HG03025 (cell line): ENCODE data around the gene C9orf153.

Experiments used
- ATAC-seq: cut with Tn5 transposase; IDR thresholded peaks from one replicate; pipeline ENCODE4 v1.9.1; 2021; ENCODE audit warnings: mild to moderate bottlenecking, moderate library complexity; ENCODE audit not compliant: unreplicated experiment, low FRiP score

Gene C9orf153

DNA sequence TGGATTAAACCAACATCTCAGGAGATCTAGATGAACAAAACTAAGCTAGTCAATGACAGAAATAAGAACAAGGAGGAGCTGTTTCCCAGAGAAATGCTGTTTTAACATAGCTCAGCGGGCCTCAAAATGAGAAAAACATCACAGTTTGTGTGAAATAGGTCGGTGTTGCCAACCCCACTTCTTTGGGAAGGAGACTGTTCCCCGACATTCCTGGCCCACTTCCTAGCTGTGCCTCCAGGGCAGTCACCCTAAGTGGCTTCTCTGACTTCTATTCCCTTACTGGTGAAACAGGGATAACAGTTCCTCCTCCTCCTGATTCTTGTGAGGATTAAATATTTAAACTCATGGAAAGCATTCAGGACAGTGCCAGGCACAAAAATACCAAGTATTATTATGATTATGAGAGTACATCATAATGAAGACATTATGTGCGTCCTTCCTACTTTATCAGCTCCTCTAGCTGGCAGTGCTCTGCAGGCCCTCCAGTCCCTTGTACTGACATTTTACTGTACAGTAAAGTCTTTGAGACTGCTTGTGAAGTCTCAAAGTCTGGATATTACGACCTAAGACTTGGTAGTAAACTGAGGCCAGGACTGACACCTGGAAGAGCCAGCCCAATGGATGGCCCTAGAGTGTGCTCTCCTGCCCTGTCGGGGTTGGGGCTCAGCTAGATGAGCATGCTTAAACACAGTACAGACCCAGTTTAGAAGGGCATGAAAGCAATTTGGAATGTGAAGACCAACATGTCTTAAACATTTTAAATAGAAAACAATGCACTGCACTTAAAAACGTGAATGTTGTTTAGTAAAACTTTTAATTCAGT, 15.6 kb upstream of the C9orf153 start:
- ATAC-seq = no peak

DNA sequence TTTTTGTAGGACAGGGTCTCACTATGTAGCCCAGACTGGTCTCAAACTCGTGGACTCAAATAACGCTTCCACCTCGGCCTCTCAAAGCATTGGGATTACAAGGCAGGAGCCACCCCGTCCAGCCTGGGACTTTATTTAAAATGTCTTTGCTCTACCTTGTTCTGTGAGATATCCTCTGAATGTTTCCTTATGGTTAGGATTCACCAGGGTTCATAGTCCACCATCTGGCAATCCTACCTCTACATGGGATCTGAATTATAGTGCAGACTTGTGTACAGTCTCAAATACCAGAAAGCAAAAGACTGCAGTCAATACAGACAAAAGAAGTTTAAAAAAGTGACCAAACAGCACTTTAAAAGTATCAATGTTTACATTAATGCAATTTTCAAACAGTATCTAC, 12.8 kb upstream of the C9orf153 start:
- ATAC-seq = no peak

DNA sequence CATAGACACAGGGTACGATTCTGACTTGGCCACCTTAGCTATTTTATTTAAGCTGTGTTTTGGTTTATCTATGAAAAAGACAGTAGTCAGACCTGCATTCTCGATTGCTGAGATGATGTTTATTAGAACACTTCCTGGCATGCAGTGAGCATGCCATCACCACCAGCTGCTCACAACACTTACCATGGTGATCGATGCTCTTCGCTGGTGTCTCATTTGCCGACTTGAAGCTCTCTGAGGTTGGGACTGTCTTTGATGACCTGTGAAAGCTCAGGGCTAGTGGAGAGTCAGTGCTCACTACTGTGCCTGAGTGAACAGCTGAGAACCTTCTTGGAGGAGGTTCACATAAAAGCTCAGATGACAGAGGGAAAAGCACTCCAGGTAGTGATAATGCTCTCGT, 4.4 kb upstream of the C9orf153 start:
- ATAC-seq = no peak

DNA sequence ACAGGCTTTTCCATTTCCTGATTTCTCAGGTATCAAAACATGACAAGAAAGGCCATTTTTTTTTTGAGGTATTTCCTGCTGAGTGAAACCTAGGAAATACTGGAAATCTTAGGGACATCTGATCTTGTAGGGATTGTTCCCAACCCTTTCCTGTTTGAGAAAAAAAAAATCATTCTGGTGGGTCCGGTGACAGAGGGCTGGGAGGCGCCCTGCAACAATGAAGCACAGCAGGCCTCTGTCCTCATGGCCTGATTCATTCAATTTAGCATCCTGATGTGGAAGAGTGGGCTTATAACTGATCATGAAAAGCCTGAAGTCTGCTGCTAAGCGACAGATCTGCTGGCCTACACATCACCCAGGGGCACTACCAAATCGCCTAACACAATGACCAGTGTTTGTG, 3.0 kb upstream of the C9orf153 start:
- ATAC-seq = no peak

DNA sequence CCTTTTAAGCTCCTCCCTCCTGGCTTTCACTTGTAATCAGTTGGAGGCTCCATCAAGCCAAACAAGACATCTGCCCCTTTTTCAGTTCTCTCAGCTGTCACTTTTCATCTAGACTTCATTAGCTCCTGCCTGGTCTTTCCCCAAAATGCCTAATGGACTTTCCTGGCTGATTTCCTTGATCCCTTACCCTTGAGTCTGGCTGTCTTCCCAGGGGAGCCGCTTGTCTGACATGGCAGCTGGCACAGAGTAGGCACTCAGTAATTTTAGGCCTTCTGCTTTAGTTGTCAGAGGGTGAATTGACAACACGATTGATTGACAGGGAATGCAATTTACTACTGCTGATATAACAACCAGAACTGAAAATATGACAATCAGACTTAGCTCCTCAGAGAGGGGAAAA, 2.1 kb downstream of the C9orf153 start:
- no peak for ATAC-seq

DNA sequence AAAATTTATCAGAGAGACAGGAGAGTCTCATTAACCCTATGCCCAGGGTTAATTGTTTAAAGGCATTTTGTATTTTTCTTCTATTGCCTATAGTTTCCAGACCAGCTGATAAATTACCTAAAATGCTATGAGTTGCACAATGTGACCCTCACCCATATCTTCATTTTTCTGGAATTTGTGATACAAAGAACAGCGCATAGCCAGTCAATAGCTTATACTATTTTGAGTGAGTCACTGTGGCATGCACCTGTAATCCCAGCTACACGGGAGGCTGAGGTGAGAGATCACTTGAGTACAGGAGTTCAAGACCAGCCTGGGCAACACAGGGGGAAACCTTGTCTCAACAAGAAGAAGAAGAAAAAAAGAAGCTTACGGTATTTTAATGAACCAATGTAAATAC, 2.8 kb downstream of the C9orf153 start:
- no peak for ATAC-seq

DNA sequence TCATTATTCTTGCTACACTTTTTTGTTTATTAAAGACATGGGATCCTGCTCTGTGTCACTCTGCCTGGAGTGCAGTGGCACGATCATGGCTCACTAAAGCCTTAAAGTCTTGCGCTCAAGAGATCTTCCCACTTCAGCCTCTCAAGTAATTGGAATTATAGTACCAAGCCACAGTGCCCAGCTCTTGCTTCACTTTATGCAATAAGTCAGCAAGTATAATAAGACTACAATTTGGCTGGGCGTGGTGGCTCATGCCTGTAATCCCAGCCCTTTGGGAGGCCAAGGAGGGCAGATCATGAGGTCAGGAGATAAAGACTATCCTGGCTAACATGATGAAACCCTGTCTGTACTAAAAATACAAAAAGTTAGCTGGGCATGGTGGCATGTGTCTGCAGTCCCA, 5.9 kb downstream of the C9orf153 start:
- ATAC-seq = no peak

DNA sequence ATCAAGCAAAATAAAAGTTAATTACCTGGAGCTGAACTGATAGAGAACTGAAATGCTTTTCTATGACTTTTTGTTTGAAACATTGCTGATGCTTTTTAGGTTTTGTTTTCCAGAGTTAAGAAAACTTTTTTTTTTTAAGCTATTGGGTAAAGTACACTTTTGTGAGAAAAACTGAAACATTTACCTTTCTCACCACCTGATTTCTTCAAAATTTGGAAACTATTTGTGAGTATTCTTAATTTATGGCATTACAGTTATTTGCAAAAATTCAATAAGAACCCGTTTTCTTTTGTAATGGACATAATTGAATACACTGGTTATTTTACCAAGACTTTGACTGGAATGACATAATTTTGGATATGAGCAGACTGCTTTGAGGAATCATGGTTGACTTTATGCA, 6.6 kb downstream of the C9orf153 start:
- no peak for ATAC-seq

DNA sequence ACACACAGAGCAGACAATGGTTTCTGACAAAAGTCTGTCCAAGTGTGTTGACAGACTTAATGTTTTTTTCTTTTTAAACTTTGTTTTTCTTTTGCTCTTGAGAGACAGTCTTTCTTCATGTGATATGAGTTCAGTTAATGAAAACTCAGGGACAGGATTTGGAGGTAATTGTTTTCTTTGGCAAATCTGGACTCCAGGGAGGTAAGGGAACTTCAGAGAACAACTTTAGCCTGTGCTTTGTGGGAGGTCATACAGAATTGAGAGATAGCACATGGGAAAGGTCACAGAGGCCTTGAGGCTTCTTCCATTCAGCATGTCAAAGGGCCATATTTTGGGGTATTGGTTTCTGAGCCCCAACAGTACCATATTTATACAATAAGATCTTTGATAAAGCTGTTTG, 9.3 kb downstream of the C9orf153 start:
- no peak for ATAC-seq

DNA sequence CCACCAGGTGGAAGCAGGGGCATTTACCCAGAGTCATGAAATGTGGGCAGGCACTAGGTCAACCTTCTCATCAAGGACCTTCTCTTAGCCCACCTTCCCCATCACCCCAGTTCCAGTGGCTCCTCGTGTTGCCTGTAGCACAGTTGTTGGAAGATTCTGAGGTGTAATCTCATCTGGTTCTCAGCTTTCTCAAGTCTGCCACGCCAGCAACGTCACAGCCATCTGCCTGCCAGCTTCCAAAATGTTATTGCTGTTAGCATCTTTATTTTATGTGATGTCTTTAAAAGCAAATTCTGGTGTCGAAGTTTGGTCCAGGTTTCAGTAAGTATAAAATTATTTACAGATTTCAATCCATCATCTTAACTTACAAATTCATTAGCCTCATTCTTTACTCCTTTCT, 10.7 kb downstream of the C9orf153 start:
- ATAC-seq = no peak

DNA sequence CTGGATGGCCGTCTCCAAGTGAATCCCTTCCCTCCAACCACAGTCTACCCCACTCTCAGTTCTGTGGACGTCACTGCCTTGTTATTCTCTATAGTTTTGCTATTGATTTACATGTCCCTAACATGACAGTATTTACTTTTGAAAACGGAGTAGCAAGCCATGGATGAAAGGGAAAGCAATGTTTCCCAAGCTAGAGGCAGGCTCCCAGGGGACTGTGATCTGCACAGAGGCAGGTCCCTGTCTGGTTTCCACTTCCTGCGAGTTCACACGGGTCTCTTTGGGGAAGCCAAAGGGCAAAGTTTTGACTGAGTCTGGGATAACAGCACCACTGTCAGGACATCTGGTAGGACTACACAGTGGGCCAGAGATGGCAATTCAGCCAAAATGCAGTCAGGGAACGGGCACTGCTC, 12.7 kb downstream of the C9orf153 start:
- no peak for ATAC-seq

DNA sequence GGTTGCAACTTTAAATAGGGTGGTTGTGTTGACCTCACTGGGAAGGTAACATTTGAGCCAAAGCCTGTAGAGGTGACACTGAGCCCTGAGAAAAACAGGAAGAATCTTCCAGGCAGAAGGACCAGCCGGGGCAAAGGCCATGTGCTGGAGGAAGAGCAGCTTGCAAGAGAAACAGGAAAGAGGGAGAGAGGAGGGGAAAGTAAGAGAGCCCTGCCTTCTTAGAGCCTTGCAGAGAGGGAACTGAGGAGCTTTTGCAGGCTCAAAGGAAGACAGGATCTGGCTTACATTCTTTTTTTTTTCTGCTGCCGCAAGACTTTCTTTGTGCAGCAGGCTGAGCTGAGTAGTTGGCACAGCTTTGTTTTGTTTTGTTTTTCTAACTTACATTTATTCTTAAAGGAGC, 17.4 kb downstream of the C9orf153 start:
- ATAC-seq = no peak

DNA sequence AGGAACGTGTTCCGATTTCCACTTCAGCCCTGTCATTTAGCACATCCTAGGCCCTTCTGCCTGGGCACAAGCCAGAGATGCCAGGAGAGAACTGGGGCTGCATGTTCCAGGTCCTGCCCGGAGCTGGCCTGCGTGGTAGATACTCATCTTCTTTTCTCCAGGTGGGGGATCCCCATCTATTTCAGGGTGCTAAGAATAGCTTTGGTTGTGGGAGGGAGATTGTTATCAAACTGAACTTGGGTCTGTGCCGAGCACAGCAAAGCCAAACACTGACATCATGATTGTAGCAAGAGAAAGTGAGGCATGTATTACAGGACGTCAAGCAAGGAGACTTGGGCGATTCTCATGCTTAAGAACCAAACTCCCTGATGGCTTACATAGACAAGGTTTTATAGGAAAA, 18.2 kb downstream of the C9orf153 start:
- no peak for ATAC-seq

DNA sequence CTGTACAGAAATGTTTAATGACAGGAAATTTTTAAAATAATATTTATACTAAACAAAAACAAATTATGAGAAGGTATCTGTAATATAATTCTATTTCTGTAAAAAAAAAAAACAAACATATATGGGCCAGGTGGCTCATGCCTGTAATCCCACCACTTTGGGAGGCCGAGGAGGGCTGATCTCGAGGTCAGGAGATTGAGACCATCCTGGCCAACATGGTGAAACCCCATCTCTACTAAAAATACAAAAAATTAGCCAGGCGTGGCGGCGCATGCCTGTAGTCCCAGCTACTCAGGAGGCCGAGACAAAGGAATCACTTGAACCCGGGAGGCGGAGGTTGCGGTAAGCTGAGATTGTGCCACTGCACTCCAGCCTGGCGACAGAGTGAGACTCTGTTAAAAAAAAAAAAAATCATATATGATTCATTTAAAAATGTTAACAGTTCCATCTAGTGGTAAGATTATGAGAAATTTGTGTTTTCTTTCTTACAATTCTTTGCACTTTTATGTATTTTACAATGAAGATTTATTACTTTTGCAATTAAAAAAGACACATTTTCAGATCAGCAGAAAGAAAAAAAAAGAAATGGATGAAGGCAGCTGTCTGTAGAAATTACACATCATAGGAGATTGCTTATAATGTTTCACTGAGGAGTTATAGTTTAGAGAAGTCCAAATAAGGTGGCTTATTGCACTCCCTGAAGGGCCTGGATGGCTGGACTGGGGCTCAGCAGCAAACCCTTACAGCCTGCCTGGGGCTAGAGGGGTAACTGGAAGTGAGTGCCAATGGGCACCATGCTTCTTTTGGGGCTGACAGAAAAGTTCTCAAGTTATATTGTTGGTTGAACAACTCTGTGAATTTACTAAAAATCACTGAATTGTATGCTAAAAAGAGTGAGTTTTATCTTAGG, 20.3 kb downstream of the C9orf153 start:
- no peak for ATAC-seq

DNA sequence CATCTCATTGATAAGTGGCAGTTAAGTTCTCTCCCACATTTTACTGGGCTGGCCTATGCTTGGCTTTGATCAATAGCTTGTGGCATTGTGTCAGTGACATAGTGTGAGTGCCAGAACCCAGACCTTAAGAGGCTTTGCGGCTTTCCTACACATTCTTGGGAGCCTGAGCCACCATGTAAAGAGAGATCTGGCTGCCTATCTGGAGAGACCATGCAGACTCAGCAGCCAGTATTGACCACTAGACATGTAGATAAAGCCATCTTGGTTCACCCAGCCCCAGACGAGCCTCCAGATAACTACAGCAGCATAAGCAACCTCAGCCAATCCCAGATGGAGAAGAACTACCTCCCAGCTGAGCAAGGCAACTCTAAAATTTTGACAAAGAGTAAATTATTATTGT, 28.6 kb downstream of the C9orf153 start:
- ATAC-seq = no peak

DNA sequence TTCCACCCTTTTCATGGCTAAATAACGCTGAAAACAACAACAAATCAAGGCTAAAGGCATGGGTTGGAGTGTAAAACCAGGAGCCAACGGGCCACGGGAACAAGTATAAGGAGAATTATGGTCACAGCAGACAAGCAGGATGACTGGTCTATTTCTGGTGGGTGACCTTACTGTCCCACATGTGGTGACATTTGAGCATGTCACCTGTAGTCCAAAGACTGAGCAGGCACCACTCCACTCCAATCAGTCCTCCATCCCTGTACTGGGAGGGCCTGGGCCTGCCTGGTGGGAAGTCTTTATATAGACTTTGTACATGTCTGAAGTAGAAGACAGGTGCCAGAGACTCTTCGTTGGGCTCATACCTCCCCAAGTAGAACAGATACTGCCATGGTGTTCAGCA, 36.8 kb downstream of the C9orf153 start:
- no peak for ATAC-seq

DNA sequence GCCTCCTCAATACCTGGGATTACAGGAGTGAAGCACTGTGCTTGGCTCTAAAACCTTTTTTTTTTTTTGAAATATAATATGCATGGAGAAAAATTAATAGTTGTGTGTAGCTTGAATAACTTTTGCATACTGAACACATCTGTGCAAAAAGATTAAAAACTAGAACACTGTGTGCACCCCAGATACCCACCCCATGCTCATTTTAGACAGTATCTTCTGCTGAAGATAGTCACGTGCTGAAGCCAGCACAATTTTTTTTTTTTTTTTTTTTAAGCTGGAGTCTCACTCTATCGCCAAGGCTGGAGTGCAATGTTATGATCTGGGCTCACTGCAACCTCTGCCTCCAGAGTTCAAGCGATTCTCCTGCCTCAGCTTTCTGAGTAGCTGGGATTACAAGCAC, 39.9 kb downstream of the C9orf153 start:
- ATAC-seq = no peak

DNA sequence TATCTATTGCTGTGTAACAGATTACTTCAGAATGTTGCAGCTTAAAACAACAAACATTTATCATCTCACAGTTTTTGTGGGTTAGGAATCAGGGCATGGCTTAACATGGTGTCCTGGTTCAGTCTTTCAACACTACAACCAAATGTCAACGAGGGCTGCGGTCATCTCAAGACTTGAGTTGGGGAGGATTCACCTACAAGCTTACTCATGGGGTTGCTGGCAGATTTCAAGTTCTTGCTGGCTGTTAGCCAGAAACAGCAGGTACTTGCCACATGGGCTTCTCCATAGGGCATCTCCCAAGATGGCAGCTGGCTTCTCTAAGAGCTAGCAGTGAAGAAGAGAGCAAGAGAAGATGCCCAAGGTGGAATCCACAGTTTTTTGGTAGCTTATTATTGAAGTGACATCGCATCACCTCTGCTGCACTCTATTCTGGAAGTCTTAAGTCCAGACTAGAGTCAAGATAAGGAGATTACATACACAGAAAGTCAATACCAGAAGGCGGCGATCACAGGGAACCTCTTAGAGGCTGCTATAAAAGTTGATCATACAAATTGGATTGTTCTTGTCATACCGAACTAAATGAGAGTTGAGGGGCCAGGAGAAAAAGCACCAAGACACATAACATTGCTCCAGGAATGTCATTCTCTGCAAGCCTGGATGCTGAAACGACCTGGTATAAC, 42.2 kb downstream of the C9orf153 start:
- ATAC-seq = no peak

DNA sequence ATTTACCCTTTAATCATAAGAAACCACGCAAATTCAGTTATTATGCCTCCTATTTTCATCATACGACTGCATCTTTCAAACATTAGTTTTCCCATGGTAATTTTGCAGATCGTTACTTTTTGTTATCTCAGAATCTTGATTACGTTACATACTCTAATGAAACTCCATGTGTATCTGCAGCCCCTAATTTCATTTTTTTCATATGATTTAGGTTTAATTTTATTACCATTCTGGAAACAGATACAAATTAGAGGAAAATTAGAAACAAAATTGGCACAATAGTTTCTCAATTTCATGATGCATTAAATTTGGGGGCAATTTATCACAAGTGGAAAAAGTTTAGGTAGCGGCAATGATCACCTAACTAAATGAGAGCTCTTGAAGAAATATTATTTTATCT, 52.3 kb downstream of the C9orf153 start:
- ATAC-seq = no peak

DNA sequence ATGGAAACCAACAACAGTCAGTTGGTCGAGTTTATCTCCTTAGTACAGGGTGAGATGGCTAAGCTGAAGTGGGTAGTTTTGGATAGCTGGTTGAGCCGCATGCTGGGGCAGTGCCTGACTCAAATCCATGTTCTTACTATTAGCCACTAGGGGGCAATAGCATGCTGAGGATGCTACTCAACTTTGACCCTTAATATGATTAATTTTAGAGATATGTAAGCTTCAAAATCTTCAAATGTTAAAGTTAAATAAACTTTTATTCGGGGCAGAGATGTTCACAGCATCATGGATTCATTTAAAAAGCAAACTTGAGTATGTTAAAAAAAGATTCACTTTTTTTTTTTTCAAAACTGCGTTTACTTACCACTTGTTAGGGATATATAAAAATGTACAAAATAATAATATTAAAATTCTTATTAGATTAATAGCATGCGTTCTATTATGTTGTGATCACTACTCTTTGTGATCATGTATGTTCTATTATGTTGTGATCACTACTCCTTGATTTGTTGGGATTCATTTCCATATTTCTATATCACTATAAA, 57.0 kb downstream of the C9orf153 start:
- peak; percentile 59 for ATAC-seq
